Keratinocyte (primary cell): ENCODE results near the gene ARHGEF2. TPM values are rescaled to one million over a fixed set of nuclear protein-coding genes. Genes with fewer than 3 reads are reported as not detected.

Experiments used
- DNase-seq: peaks from one replicate; pipeline ENCODE4 v3.0.0-alpha.2; 2011; ENCODE audit warnings: low read depth, missing footprints, low spot score
- FAIRE-seq: peaks from 2 replicates; lab custom pipeline; 2011; peaks lifted over from hg19 to GRCh38; lab: Jason Lieb, UNC
- H2AFZ ChIP-seq: 2 replicates; pipeline ENCODE4 v1.6.0; 2012; ENCODE audit warnings: low read length, control low read depth, inconsistent platforms; ENCODE audit not compliant: control insufficient read depth
- H3K27ac ChIP-seq: 2 replicates; pipeline ENCODE4 v1.5.1; 2011; ENCODE audit warnings: low read length; ENCODE audit not compliant: control insufficient read depth, insufficient read depth
- H3K27me3 ChIP-seq: 3 replicates; pipeline ENCODE4 v1.6.0; 2011; ENCODE audit warnings: low read length; ENCODE audit not compliant: control insufficient read depth, insufficient read depth; ENCODE audit errors: extremely low read depth
- H3K36me3 ChIP-seq, 2 experiments: 2 replicates in 1 of 2; 3 replicates in 1 of 2; pipeline ENCODE4 v1.5.1; 2011; ENCODE audit warnings: low read length in 2 of 2, mild to moderate bottlenecking in 1 of 2; ENCODE audit not compliant: control insufficient read depth in 2 of 2, insufficient read depth in 2 of 2; ENCODE audit errors: extremely low read depth in 1 of 2
- H3K4me1 ChIP-seq: 3 replicates; pipeline ENCODE4 v1.5.1; 2011; ENCODE audit warnings: low read length; ENCODE audit not compliant: control insufficient read depth, insufficient read depth; ENCODE audit errors: extremely low read depth
- H3K4me2 ChIP-seq: 3 replicates; pipeline ENCODE4 v1.6.0; 2011; ENCODE audit warnings: low read depth, low read length; ENCODE audit not compliant: control insufficient read depth, insufficient read depth; ENCODE audit errors: extremely low read depth
- H3K4me3 ChIP-seq, 3 experiments: fragments of 200-600 bp in 1 of 3; sonication (generic) in 1 of 3; 2 replicates in 2 of 3; 3 replicates in 1 of 3; pipeline ENCODE4 v1.5.1; 2011 to 2016; ENCODE audit warnings: low read length in 3 of 3, mild to moderate bottlenecking in 3 of 3, control low read depth in 2 of 3, inconsistent platforms in 1 of 3, low read depth in 1 of 3, mixed read lengths in 1 of 3, mixed run types in 1 of 3, moderate library complexity in 1 of 3; ENCODE audit not compliant: control insufficient read depth in 2 of 3, insufficient read depth in 2 of 3; ENCODE audit errors: extremely low read depth in 1 of 3
- H3K79me2 ChIP-seq: 2 replicates; pipeline ENCODE4 v1.6.0; 2012; ENCODE audit warnings: low read length; ENCODE audit not compliant: control insufficient read depth, insufficient read depth
- H3K9ac ChIP-seq: 3 replicates; pipeline ENCODE4 v1.6.0; 2011; ENCODE audit warnings: low read length; ENCODE audit not compliant: control insufficient read depth, insufficient read depth; ENCODE audit errors: extremely low read depth
- H3K9me1 ChIP-seq: 3 replicates; pipeline ENCODE4 v1.6.0; 2011; ENCODE audit warnings: low read length; ENCODE audit not compliant: control insufficient read depth, insufficient read depth; ENCODE audit errors: extremely low read depth
- H3K9me3 ChIP-seq: 2 replicates; pipeline ENCODE4 v1.5.1; 2012; ENCODE audit warnings: low read depth, low read length; ENCODE audit not compliant: control insufficient read depth
- H4K20me1 ChIP-seq: 3 replicates; pipeline ENCODE4 v1.6.0; 2011; ENCODE audit warnings: low read length; ENCODE audit not compliant: control insufficient read depth, insufficient read depth; ENCODE audit errors: extremely low read depth
- EZH2 ChIP-seq: IDR thresholded peaks from one replicate; pipeline ENCODE4 v1.6.1; 2012; ENCODE audit warnings: inconsistent platforms, mild to moderate bottlenecking, low read length, moderate library complexity
- dilution Hi-C: fragments of 300-500 bp; cut with MboI; formaldehyde crosslinking; loops from one replicate; pipeline ENCODE4 v1.7.0; 2020; ENCODE audit warnings: low sequenced_read_pairs; ENCODE audit not compliant: extremely low pct_ligation_motif_present
- polyA plus RNA-seq, 5 experiments: library from polyadenylated mRNA; depleted of rRNA in 3 of 5; stranded (reverse) in 3 of 5; stranded (forward) in 1 of 5; unstranded in 1 of 5; fragments of >200 nt; gene quantifications; 1 replicate in 1 of 5; 2 replicates in 3 of 5; 3 replicates in 1 of 5; pipeline versions ENCODE4 v1.2.1 to v1.2.3, GENCODE V29; 2011 to 2012; ENCODE audit warnings: missing spikeins in 2 of 5, low read depth in 1 of 5, low replicate concordance in 1 of 5
- TF ChIP-seq, protein P1 (sequence below), 3 experiments: IDR thresholded peaks in 1 of 3; conservative IDR thresholded peaks in 1 of 3; optimal IDR thresholded peaks in 1 of 3; 2 replicates in 2 of 3; 3 replicates in 1 of 3; pipeline versions ENCODE3 to v1.5.1; 2011; ENCODE audit warnings: low read length in 3 of 3, mild to moderate bottlenecking in 3 of 3, moderate library complexity in 2 of 3, control low read depth in 1 of 3, inconsistent platforms in 1 of 3; ENCODE audit not compliant: insufficient read depth in 2 of 3; ENCODE audit errors: extremely low read depth in 1 of 3

Gene ARHGEF2
- polyA plus RNA-seq, 1 donor (not counting 4 experiments of a cell fraction or from before 2014, with no cell fraction given): 38.7 TPM

DNA sequence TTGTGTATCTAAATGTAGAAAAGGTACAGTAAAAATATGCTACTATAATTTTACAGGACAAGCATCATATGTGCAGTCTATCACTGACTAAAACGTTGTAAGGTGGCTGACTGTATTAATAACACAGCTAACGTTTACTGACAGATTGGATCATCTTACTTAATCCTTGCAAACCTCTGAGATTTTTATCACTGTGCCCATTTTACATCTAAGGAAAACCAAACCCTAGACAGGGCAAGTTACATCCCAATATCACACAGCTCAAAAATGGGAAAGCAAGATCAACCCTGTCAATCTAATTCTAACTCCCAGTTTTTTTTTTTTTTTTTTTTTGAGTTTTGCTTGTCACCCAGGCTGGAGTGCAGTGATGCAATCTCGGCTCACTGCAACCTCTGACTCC lies 59.7 kb downstream of the ARHGEF2 start:
- Histone ChIP-seq H3K4me1 (no peaks in the 10 kb centered on the region), H3K4me2 (no peak overlapping the region), H3K9me3 (no peaks in the 10 kb centered on the region), H3K36me3 (peaks cover 35 to 49% of the 10 kb centered on the region in 2 experiments), H2AFZ (no peak overlapping the region), H4K20me1 (no peaks in the 10 kb centered on the region), H3K4me3 (no peak overlapping the region), H3K79me2 (peaks cover 16% of the 10 kb centered on the region), H3K27ac (no peak overlapping the region), H3K9me1 (no peaks in the 10 kb centered on the region), H3K27me3 (no peaks in the 10 kb centered on the region), H3K9ac (no peak overlapping the region)
- DNase-seq: no peak
- TF ChIP-seq EZH2: no peak
- TF ChIP-seq, protein P1, sequence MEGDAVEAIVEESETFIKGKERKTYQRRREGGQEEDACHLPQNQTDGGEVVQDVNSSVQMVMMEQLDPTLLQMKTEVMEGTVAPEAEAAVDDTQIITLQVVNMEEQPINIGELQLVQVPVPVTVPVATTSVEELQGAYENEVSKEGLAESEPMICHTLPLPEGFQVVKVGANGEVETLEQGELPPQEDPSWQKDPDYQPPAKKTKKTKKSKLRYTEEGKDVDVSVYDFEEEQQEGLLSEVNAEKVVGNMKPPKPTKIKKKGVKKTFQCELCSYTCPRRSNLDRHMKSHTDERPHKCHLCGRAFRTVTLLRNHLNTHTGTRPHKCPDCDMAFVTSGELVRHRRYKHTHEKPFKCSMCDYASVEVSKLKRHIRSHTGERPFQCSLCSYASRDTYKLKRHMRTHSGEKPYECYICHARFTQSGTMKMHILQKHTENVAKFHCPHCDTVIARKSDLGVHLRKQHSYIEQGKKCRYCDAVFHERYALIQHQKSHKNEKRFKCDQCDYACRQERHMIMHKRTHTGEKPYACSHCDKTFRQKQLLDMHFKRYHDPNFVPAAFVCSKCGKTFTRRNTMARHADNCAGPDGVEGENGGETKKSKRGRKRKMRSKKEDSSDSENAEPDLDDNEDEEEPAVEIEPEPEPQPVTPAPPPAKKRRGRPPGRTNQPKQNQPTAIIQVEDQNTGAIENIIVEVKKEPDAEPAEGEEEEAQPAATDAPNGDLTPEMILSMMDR (optimal IDR thresholded peaks at IDR 0.05 in 1 of 3, IDR thresholded peaks at IDR 0.05 in 1 of 3, conservative IDR thresholded peaks at IDR 0.05 in 1 of 3; ENCODE audit: extremely low read depth in 1 of 3, insufficient read depth in 2 of 3, low read length in 3 of 3): no peak
- FAIRE-seq: no peak
- dilution Hi-C loops: no loop called here

DNA sequence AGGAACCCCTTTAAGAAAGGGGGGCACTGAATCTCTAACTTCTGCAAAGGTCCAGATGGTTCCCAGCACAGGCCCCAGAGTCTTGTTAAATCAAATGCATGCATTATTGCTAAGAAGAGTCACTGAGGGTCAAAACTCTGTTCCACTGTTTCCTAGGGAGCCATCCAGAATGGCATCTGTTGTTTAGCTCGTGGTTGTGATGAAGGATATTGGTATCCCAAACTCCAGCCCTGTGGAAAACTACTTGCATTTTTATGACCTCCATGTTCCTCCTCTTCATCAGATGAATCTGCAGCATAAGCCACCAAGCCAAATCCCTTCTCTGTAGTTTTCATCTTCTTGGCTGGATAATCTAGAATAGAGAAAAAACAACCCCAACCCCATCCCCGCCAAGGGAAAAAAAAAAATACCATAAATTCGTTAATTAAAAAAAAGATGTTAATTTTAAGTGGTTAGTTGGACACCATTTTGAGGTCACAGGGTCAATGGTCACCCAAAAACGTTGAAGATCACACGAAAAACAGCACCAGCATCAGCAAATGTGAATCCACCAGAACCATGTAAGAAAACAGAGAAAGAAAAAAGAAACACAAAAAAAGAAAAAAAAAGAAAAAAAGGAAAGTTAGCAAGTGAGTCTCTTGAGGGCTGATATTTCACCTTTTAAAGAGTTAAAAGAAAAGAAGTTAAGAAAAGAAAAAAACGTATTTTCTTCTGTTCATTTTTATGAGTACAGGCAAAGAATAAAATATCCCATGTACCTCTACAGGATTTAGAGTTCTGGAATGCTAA lies 64.2 kb downstream of the ARHGEF2 start:
- no peak overlapping the region for H2AFZ ChIP-seq
- TF ChIP-seq, protein P1 (optimal IDR thresholded peaks at IDR 0.05 in 1 of 3, IDR thresholded peaks at IDR 0.05 in 1 of 3, conservative IDR thresholded peaks at IDR 0.05 in 1 of 3; ENCODE audit: extremely low read depth in 1 of 3, insufficient read depth in 2 of 3, low read length in 3 of 3): no peak
- no peak for TF ChIP-seq EZH2
- peaks cover 15 to 30% of the 10 kb centered on the region in 2 experiments for H3K36me3 ChIP-seq
- H3K27me3 ChIP-seq: no peaks in the 10 kb centered on the region
- H4K20me1 ChIP-seq: no peaks in the 10 kb centered on the region
- H3K79me2 ChIP-seq: peaks cover 4% of the 10 kb centered on the region
- no peaks in the 10 kb centered on the region for H3K9me1 ChIP-seq
- FAIRE-seq: no peak
- H3K4me3 ChIP-seq: no peak overlapping the region
- peaks cover 18% of the 10 kb centered on the region for H3K4me1 ChIP-seq
- no peak overlapping the region for H3K9ac ChIP-seq
- dilution Hi-C loops: no loop called here
- DNase-seq: no peak
- H3K4me2 ChIP-seq: no peak overlapping the region
- no peak overlapping the region for H3K27ac ChIP-seq
- no peaks in the 10 kb centered on the region for H3K9me3 ChIP-seq
